Lower leg skin (tissue), 4 donors: ENCODE measurements around the gene EIF4B. TPM values are rescaled to one million over a fixed set of nuclear protein-coding genes. Genes with fewer than 3 reads are reported as not detected.

ENCODE experiments used
- DNase-seq, 2 donors: peaks; one replicate each; pipeline ENCODE4 v3.0.0-alpha.2; 2019; ENCODE audit warnings: low spot score in 2 of 2
- H3K4me3 ChIP-seq: fragments of 200-600 bp; sonication (generic); 2 replicates; pipeline ENCODE4 v1.5.1; 2017; ENCODE audit warnings: mild to moderate bottlenecking, low read depth; ENCODE audit not compliant: poor library complexity, severe bottlenecking
- CTCF ChIP-seq, 3 donors: fragments of 450-650 bp; IDR thresholded peaks; one replicate each; pipeline ENCODE4 v1.5.1; 2016; ENCODE audit warnings: antibody characterized with exemption in 3 of 3, mild to moderate bottlenecking in 3 of 3, moderate library complexity in 2 of 3
- POLR2A ChIP-seq, 2 donors: fragments of 450-650 bp; IDR thresholded peaks; one replicate each; pipeline ENCODE4 v1.6.1; 2016 to 2017; ENCODE audit warnings: antibody characterized with exemption in 2 of 2, mild to moderate bottlenecking in 1 of 2, moderate library complexity in 1 of 2
- WGBS, 2 donors: methylation state at CpG; one replicate each; pipeline ENCODE4 v1.1.5; 2018; 5-methylcytosine and 5-hydroxymethylcytosine counted together
- intact Hi-C: fragments of 100-400 bp; cut with DNase I; formaldehyde crosslinking; loops from one replicate; pipeline ENCODE4 v1.15.0; 2023; ENCODE audit warnings: low total_unique reads
- total RNA-seq, 4 donors: library from RNA; depleted of rRNA; stranded (reverse); fragments of >200 nt; gene quantifications; one replicate each; pipeline ENCODE4 v1.1.0, GENCODE V29; 2016

The EIF4B gene
- total RNA-seq: 100 to 1,000 TPM; 499 to 623 (median 546) TPM

GRCh38 chr12:53005986-53006809 is at the start of gene EIF4B:
TSS of gene EIF4B (plus strand) at chr12:53006456. CDS start at chr12:53006484, 28 bp downstream.
- H3K4me3 ChIP-seq: peak within 1 kb of the TSS; percentile 86
- no peak for TF ChIP-seq POLR2A (IDR thresholded peaks at IDR 0.05)
- intact Hi-C loops: no loop called here
- DNase-seq: peak; percentile 99 to 100
- WGBS, 2 donors: 0% methylated on average over 55 to 64 of the region's 64 CpGs

GRCh38 chr12:52956987-52957386 is 49.3 kb upstream of the EIF4B start:
- intact Hi-C loops: no loop called here
- no peak overlapping the region for H3K4me3 ChIP-seq
- no peak for DNase-seq
- TF ChIP-seq CTCF (IDR thresholded peaks at IDR 0.05): no peak
- TF ChIP-seq POLR2A (IDR thresholded peaks at IDR 0.05): no peak
- 60 to 64% methylated on average over 5 of the region's 5 CpGs for WGBS, 2 donors

- no peak for TF ChIP-seq POLR2A (IDR thresholded peaks at IDR 0.05)
- TF ChIP-seq CTCF (IDR thresholded peaks at IDR 0.05): no peak
- H3K4me3 ChIP-seq: no peak overlapping the region
- 50 to 69% methylated on average over 19 of the region's 19 CpGs for WGBS, 2 donors
- intact Hi-C loops: no loop called here
- DNase-seq: no peak
Observed at GRCh38 chr12:52964556-52965336, 41.5 kb upstream of the EIF4B start.

GRCh38 chr12:52965337-52965731 is 40.9 kb upstream of the EIF4B start:
- 4 to 11% methylated on average over 27 to 28 of the region's 28 CpGs for WGBS, 2 donors
- no peak overlapping the region for H3K4me3 ChIP-seq
- intact Hi-C loops: no loop called here
- no peak for TF ChIP-seq CTCF (IDR thresholded peaks at IDR 0.05)
- no peak for TF ChIP-seq POLR2A (IDR thresholded peaks at IDR 0.05)
- no peak for DNase-seq

GRCh38 chr12:52969166-52969795 is 37.0 kb upstream of the EIF4B start:
- intact Hi-C loops: no loop called here
- no peak overlapping the region for H3K4me3 ChIP-seq
- no peak for DNase-seq
- 77 to 81% methylated on average over 12 of the region's 12 CpGs for WGBS, 2 donors
- TF ChIP-seq POLR2A (IDR thresholded peaks at IDR 0.05) (no peak), CTCF (IDR thresholded peaks at IDR 0.05) (no peak)
